Endothelial cell of umbilical vein (primary cell): Measurements from ENCODE around the gene APOO. TPM values are rescaled to one million over a fixed set of nuclear protein-coding genes. Genes with fewer than 3 reads are reported as not detected.

Experiments used
- BruUV-seq: library from RNA; stranded (reverse); fragments of 400-500 nt; replicated peaks from 2 replicates; lab custom pipeline; 2021; lab: Mats Ljungman, UMichigan
- CTCF ChIA-PET: fragments of 300-600, 350-600 bp; sonication (Branson Sonifier 250); formaldehyde crosslinking; loops from one replicate; lab custom pipeline; 2021; ENCODE audit warnings: antibody characterized with exemption, inconsistent platforms; lab: Charles Lee
- POLR2A ChIA-PET: fragments of 300-600, 350-600 bp; sonication (Branson Sonifier 250); formaldehyde crosslinking; loops from one replicate; lab custom pipeline; 2021; ENCODE audit warnings: antibody characterized with exemption, inconsistent platforms; lab: Charles Lee
- DNase-seq: peaks from one replicate; pipeline ENCODE4 v3.0.0-alpha.2; 2011; ENCODE audit warnings: low read depth, low spot score
- FAIRE-seq: peaks from 2 replicates; lab custom pipeline; 2011; peaks lifted over from hg19 to GRCh38; lab: Jason Lieb, UNC
- H2AFZ ChIP-seq: 2 replicates; pipeline ENCODE4 v1.6.0; 2012; ENCODE audit warnings: low read depth, low read length, control low read depth, inconsistent platforms
- H3K27ac ChIP-seq: 2 replicates; pipeline ENCODE4 v1.5.1; 2011; ENCODE audit warnings: low read depth, mild to moderate bottlenecking, control low read depth, low read length, moderate library complexity; ENCODE audit not compliant: insufficient read depth
- H3K27me3 ChIP-seq, 2 experiments: 2 replicates each; pipeline versions ENCODE4 v1.6.0 to v1.6.1; 2011; ENCODE audit warnings: low read length in 2 of 2, mixed read lengths in 1 of 2; ENCODE audit not compliant: control insufficient read depth in 2 of 2, insufficient read depth in 2 of 2
- H3K36me3 ChIP-seq, 2 experiments: 2 replicates in 1 of 2; 3 replicates in 1 of 2; pipeline ENCODE4 v1.5.1; 2011; ENCODE audit warnings: low read length in 2 of 2, mild to moderate bottlenecking in 1 of 2, moderate library complexity in 1 of 2; ENCODE audit not compliant: control insufficient read depth in 2 of 2, insufficient read depth in 2 of 2; ENCODE audit errors: extremely low read depth in 1 of 2
- H3K4me1 ChIP-seq: 3 replicates; pipeline ENCODE4 v1.5.1; 2011; ENCODE audit warnings: mild to moderate bottlenecking, low read length; ENCODE audit not compliant: control insufficient read depth, insufficient read depth; ENCODE audit errors: extremely low read depth
- H3K4me2 ChIP-seq: 2 replicates; pipeline ENCODE4 v1.6.1; 2011; ENCODE audit warnings: low read length, control low read depth, mixed read lengths; ENCODE audit not compliant: insufficient read depth
- H3K4me3 ChIP-seq, 3 experiments: fragments of 200-600 bp in 1 of 3; sonication (generic), shearing (Covaris generic) in 1 of 3; replicated peaks in 1 of 3; 2 replicates each; pipeline ENCODE4 v1.5.1; 2011 to 2016; ENCODE audit warnings: control low read depth in 3 of 3, low read length in 3 of 3, mild to moderate bottlenecking in 2 of 3, inconsistent platforms in 1 of 3, low read depth in 1 of 3, moderate library complexity in 1 of 3; ENCODE audit not compliant: insufficient read depth in 1 of 3
- H3K79me2 ChIP-seq: 2 replicates; pipeline ENCODE4 v1.6.0; 2012; ENCODE audit warnings: low read length, inconsistent platforms; ENCODE audit not compliant: control insufficient read depth, insufficient read depth
- H3K9ac ChIP-seq: replicated peaks from 2 replicates; pipeline ENCODE3; 2011; ENCODE audit warnings: low read length, control low read depth; ENCODE audit not compliant: insufficient read depth; ENCODE audit errors: extremely low read depth
- H3K9me1 ChIP-seq: replicated peaks from 3 replicates; pipeline ENCODE4 v1.6.0; 2011; ENCODE audit warnings: mild to moderate bottlenecking, low read length; ENCODE audit not compliant: control insufficient read depth, insufficient read depth; ENCODE audit errors: extremely low read depth
- H3K9me3 ChIP-seq: replicated peaks from 2 replicates; pipeline ENCODE4 v1.5.1; 2012; ENCODE audit warnings: low read length, inconsistent platforms; ENCODE audit not compliant: control insufficient read depth, insufficient read depth
- H4K20me1 ChIP-seq: replicated peaks from 2 replicates; pipeline ENCODE3; 2011; ENCODE audit warnings: mild to moderate bottlenecking, low read length; ENCODE audit not compliant: control insufficient read depth, insufficient read depth; ENCODE audit errors: extremely low read depth
- EZH2 ChIP-seq: IDR thresholded peaks from 2 replicates; pipeline ENCODE4 v1.6.1; 2012; ENCODE audit warnings: borderline replicate concordance, low read depth, mild to moderate bottlenecking, moderate library complexity, low read length, inconsistent platforms; ENCODE audit not compliant: severe bottlenecking
- FOS ChIP-seq: IDR thresholded peaks from 2 replicates; pipeline ENCODE4 v1.6.1; 2011; ENCODE audit warnings: mild to moderate bottlenecking, low read length, moderate library complexity, borderline replicate concordance; ENCODE audit not compliant: insufficient read depth
- GATA2 ChIP-seq: IDR thresholded peaks from 2 replicates; pipeline ENCODE4 v1.7.0; 2011; ENCODE audit warnings: low read depth, mild to moderate bottlenecking, moderate library complexity, mixed read lengths, low read length; ENCODE audit not compliant: insufficient read length, insufficient read depth
- JUN ChIP-seq: IDR thresholded peaks from 2 replicates; pipeline ENCODE4 v1.6.1; 2011; ENCODE audit warnings: borderline replicate concordance, low read depth; ENCODE audit not compliant: insufficient read length, insufficient read depth
- MAX ChIP-seq: IDR thresholded peaks from 2 replicates; pipeline ENCODE4 v1.6.1; 2011; ENCODE audit not compliant: insufficient read depth, insufficient read length
- MYC ChIP-seq: IDR thresholded peaks from one replicate; pipeline ENCODE4 v1.6.1; 2011; ENCODE audit warnings: mild to moderate bottlenecking, low read depth, low read length
- POLR2A ChIP-seq: IDR thresholded peaks from 2 replicates; pipeline ENCODE4 v1.6.1; 2012; ENCODE audit warnings: low read depth, mild to moderate bottlenecking, control low read depth, low read length
- POLR2AphosphoS5 ChIP-seq: IDR thresholded peaks from 2 replicates; pipeline ENCODE4 v1.6.1; 2012; ENCODE audit warnings: low read depth, mild to moderate bottlenecking, control low read depth, low read length, moderate library complexity; ENCODE audit not compliant: insufficient read depth
- dilution Hi-C: fragments of 300-500 bp; cut with MboI; formaldehyde crosslinking; loops from one replicate; pipeline ENCODE4 v1.15.0; 2019; ENCODE audit warnings: low sequenced_read_pairs; ENCODE audit not compliant: extremely low pct_ligation_motif_present
- intact Hi-C: fragments of 100-400 bp; cut with micrococcal nuclease; formaldehyde crosslinking; loops from one replicate; pipeline ENCODE4 v1.10.0; 2022
- polyA plus RNA-seq, 4 experiments: library from polyadenylated mRNA; depleted of rRNA in 3 of 4; stranded (reverse) in 3 of 4; unstranded in 1 of 4; fragments of >200 nt; gene quantifications; 2 replicates each; pipeline versions ENCODE4 v1.2.1 to v1.2.3, GENCODE V29; 2011 to 2012; ENCODE audit warnings: missing spikeins in 1 of 4
- total RNA-seq: library from RNA; stranded (reverse); gene quantifications from 2 replicates; pipeline ENCODE4 v1.2.3, GENCODE V29; 2021
- TF ChIP-seq, protein P1 (sequence below), 2 donors: IDR thresholded peaks; 1 replicate in 1 of 2; 2 replicates in 1 of 2; pipeline ENCODE4 v1.5.1; 2011; ENCODE audit warnings: low read length in 2 of 2, mild to moderate bottlenecking in 2 of 2, moderate library complexity in 2 of 2, control low read depth in 1 of 2, inconsistent platforms in 1 of 2, low read depth in 1 of 2; ENCODE audit not compliant: insufficient read depth in 1 of 2; ENCODE audit errors: extremely low read depth in 1 of 2

Gene APOO
- total and polyA plus RNA-seq, 2 donors (not counting 3 experiments of a cell fraction or from before 2014, with no cell fraction given) = 9.8 to 24.3 TPM

GRCh38 chrX:23851544-23851943 lies 56.2 kb downstream of the APOO start:
- POLR2A ChIA-PET = no interaction called here
- FAIRE-seq (no peak), DNase-seq (no peak)
- H3K4me1 ChIP-seq = no peaks in the 10 kb centered on the region
- H3K27me3 ChIP-seq = no peaks in the 10 kb centered on the region
- BruUV-seq = no TSS peak
- no peak overlapping the region for H3K27ac ChIP-seq
- no peaks in the 10 kb centered on the region for H3K9me1 ChIP-seq
- no peaks in the 10 kb centered on the region for H3K36me3 ChIP-seq
- CTCF ChIA-PET = no interaction called here
- dilution Hi-C loops = no loop called here
- intact Hi-C loops = no loop called here
- no peaks in the 10 kb centered on the region for H4K20me1 ChIP-seq
- no peaks in the 10 kb centered on the region for H3K9me3 ChIP-seq
- H2AFZ ChIP-seq = no peak overlapping the region
- H3K4me3 ChIP-seq = no peak overlapping the region
- H3K9ac ChIP-seq = no peak overlapping the region
- TF ChIP-seq JUN (no peak), POLR2AphosphoS5 (no peak), MAX (no peak), EZH2 (no peak), FOS (no peak), MYC (no peak), POLR2A (no peak), GATA2 (no peak)
- TF ChIP-seq, protein P1, sequence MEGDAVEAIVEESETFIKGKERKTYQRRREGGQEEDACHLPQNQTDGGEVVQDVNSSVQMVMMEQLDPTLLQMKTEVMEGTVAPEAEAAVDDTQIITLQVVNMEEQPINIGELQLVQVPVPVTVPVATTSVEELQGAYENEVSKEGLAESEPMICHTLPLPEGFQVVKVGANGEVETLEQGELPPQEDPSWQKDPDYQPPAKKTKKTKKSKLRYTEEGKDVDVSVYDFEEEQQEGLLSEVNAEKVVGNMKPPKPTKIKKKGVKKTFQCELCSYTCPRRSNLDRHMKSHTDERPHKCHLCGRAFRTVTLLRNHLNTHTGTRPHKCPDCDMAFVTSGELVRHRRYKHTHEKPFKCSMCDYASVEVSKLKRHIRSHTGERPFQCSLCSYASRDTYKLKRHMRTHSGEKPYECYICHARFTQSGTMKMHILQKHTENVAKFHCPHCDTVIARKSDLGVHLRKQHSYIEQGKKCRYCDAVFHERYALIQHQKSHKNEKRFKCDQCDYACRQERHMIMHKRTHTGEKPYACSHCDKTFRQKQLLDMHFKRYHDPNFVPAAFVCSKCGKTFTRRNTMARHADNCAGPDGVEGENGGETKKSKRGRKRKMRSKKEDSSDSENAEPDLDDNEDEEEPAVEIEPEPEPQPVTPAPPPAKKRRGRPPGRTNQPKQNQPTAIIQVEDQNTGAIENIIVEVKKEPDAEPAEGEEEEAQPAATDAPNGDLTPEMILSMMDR (IDR thresholded peaks at IDR 0.05; ENCODE audit: extremely low read depth in 1 of 2, insufficient read depth in 1 of 2, low read depth in 1 of 2, low read length in 2 of 2) = no peak
- H3K4me2 ChIP-seq = no peak overlapping the region
- H3K79me2 ChIP-seq = no peaks in the 10 kb centered on the region
